HEK293 (cell line): ENCODE data around the gene RPL11.
"Not testable (repeated sequence)": the region's sequence is repeated elsewhere in the genome, so short reads cannot be mapped to it uniquely, and the experiment has no call there.

ENCODE experiments used
- CTCF ChIA-PET: fragments of 350-600 bp; formaldehyde crosslinking; extraction: SDS; loops from one replicate; lab custom pipeline; 2021; ENCODE audit warnings: antibody characterized with exemption; lab: Yijun Ruan, JAX
- POLR2A ChIA-PET: fragments of 300-600 bp; formaldehyde crosslinking; extraction: SDS; loops from one replicate; lab custom pipeline; 2020; ENCODE audit warnings: antibody characterized with exemption, inconsistent platforms; lab: Yijun Ruan, JAX
- H3K27ac ChIP-seq: fragments of 200-500 bp; sonication (Bioruptor generic); 2 replicates; pipeline ENCODE4 v1.5.1; 2014; ENCODE audit warnings: low read depth, low read length, control low read depth, inconsistent platforms; ENCODE audit errors: extremely low read depth
- H3K36me3 ChIP-seq, 2 experiments: fragments of 200-500 bp in 1 of 2; sonication (Bioruptor generic) in 1 of 2; 1 replicate in 1 of 2; 2 replicates in 1 of 2; pipeline ENCODE4 v1.5.1; 2014 to 2017; ENCODE audit warnings: inconsistent platforms in 2 of 2, low read length in 2 of 2; ENCODE audit not compliant: control insufficient read depth in 2 of 2, insufficient read depth in 1 of 2
- H3K4me1 ChIP-seq: fragments of 200-500 bp; sonication (Bioruptor generic); 2 replicates; pipeline ENCODE4 v1.5.1; 2014; ENCODE audit warnings: mild to moderate bottlenecking, low read length, inconsistent platforms; ENCODE audit not compliant: control insufficient read depth, insufficient read depth
- H3K4me3 ChIP-seq: 2 replicates; pipeline ENCODE4 v1.5.1; 2011; ENCODE audit warnings: low read depth, mild to moderate bottlenecking, control low read depth, low read length, moderate library complexity
- H3K9me3 ChIP-seq: fragments of 200-500 bp; sonication (Bioruptor generic); 2 replicates; pipeline ENCODE4 v1.5.1; 2014; ENCODE audit warnings: low read depth, low read length, inconsistent platforms; ENCODE audit not compliant: control insufficient read depth, insufficient read depth
- HOXC10 ChIP-seq: sonication (generic); formaldehyde crosslinking; IDR thresholded peaks from 2 replicates; pipeline ENCODE4 v1.8.1; 2023; ENCODE audit warnings: mild to moderate bottlenecking, missing genetic modification reagents
- RBAK ChIP-seq: fragments of 450-650 bp; formaldehyde crosslinking; IDR thresholded peaks from 2 replicates; pipeline ENCODE4 v1.5.1; 2016; ENCODE audit warnings: missing biosample characterization, missing genetic modification characterization
- SETDB1 ChIP-seq: IDR thresholded peaks from one replicate; pipeline ENCODE4 v1.6.1; 2017; ENCODE audit warnings: mild to moderate bottlenecking, low read length, moderate library complexity, mixed read lengths; ENCODE audit not compliant: insufficient read length
- TRIM28 ChIP-seq: IDR thresholded peaks from 2 replicates; pipeline ENCODE4 v1.6.1; 2011; ENCODE audit warnings: low read length, control low read depth, borderline replicate concordance
- ZBTB48 ChIP-seq: fragments of 450-650 bp; formaldehyde crosslinking; IDR thresholded peaks from 2 replicates; pipeline ENCODE4 v1.5.1; 2016; ENCODE audit warnings: missing biosample characterization, missing genetic modification characterization
- ZNF335 ChIP-seq: fragments of 450-650 bp; formaldehyde crosslinking; conservative IDR thresholded peaks from 2 replicates; pipeline ENCODE4 v1.5.1; 2016; ENCODE audit warnings: missing biosample characterization, missing genetic modification characterization
- ZNF416 ChIP-seq: fragments of 450-650 bp; formaldehyde crosslinking; IDR thresholded peaks from 2 replicates; pipeline ENCODE4 v1.5.1; 2016; ENCODE audit warnings: missing biosample characterization, missing genetic modification characterization
- ZNF521 ChIP-seq: fragments of 450-650 bp; formaldehyde crosslinking; IDR thresholded peaks from 2 replicates; pipeline ENCODE4 v1.5.1; 2017; ENCODE audit warnings: missing biosample characterization, mild to moderate bottlenecking, missing genetic modification characterization
- ZNF629 ChIP-seq: fragments of 450-650 bp; formaldehyde crosslinking; IDR thresholded peaks from 2 replicates; pipeline ENCODE4 v1.5.1; 2017; ENCODE audit warnings: missing biosample characterization, missing genetic modification characterization
- ZNF768 ChIP-seq: fragments of 450-650 bp; formaldehyde crosslinking; IDR thresholded peaks from 2 replicates; pipeline ENCODE4 v1.5.1; 2018; ENCODE audit warnings: missing biosample characterization, mild to moderate bottlenecking, missing genetic modification characterization
- TF ChIP-seq, protein P1 (sequence below): fragments of 450-650 bp; formaldehyde crosslinking; IDR thresholded peaks from 2 replicates; pipeline ENCODE4 v1.5.1; 2017; ENCODE audit warnings: missing biosample characterization, mild to moderate bottlenecking, missing genetic modification characterization, moderate library complexity

RPL11 gene

DNA sequence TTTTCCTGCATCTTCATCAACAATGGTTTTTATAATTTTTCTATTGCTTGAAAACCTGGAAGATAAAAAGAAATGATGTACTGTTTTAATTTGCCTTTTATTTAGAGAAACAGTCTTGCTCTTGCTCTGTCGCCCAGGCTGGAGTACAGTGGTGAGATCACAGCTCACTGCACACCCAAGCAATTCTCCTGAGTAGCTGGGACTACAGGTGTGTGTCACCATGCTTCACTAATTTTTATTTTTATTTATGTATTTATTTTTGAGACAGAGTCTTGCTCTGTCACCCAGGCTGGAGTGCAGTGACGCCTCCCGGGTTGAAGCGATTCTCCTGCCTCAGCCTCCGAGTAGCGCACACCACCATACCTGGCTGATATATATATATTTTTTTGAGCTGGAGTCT lies 43.0 kb upstream of the RPL11 start:
- ChIA-PET POLR2A (no interaction called here), CTCF (interaction anchor here (0.5 to 6.5 kb wide), 5 partner anchors 9 to 312 kb away, joined by 3 to 39 read pairs (median 3); no protein-coding TSS in a partner anchor)
- no peak overlapping the region for H3K4me3 ChIP-seq
- no peak overlapping the region for H3K27ac ChIP-seq
- H3K4me1 ChIP-seq, result peaks cover 16% of the 10 kb centered on the region
- TF ChIP-seq HOXC10 (no peak), SETDB1 (peak; percentile 46)
- TF ChIP-seq, all 188 proteins: peak for 1
- Histone ChIP-seq H3K36me3 (no peaks in the 10 kb centered on the region), H3K9me3 (no peaks in the 10 kb centered on the region)

DNA sequence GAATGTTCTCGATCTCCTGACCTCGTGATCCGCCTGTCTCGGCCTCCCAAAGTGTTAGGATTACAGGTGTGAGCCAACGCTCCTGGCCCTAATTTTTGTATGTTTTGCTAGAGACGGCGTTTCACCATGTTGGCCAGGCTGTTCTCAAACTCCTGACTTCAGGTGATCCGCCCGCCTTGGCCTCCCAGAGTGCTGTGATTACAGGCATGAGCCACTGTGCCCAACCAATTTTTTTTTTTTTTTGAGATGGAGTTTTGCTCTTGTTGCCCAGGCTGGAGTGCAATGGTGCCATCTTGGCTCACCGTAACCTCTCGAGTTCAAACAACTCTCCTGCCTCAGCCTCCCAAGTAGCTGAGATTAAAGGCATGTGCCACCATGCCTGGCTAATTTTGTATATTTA lies 42.4 kb upstream of the RPL11 start:
- TF ChIP-seq, protein P1, sequence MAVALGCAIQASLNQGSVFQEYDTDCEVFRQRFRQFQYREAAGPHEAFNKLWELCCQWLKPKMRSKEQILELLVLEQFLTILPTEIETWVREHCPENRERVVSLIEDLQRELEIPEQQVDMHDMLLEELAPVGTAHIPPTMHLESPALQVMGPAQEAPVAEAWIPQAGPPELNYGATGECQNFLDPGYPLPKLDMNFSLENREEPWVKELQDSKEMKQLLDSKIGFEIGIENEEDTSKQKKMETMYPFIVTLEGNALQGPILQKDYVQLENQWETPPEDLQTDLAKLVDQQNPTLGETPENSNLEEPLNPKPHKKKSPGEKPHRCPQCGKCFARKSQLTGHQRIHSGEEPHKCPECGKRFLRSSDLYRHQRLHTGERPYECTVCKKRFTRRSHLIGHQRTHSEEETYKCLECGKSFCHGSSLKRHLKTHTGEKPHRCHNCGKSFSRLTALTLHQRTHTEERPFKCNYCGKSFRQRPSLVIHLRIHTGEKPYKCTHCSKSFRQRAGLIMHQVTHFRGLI (tag by site-specific recombination), result peak; percentile 76
- H3K4me3 ChIP-seq, H3K36me3 ChIP-seq, POLR2A ChIA-PET, H3K9me3 ChIP-seq, H3K27ac ChIP-seq: not testable (repeated sequence)
- H3K4me1 ChIP-seq, result peaks cover 12% of the 10 kb centered on the region
- CTCF ChIA-PET, result interaction anchor here (0.5 to 2.3 kb wide), 7 partner anchors 9 to 313 kb away, joined by 3 to 16 read pairs (median 3); no protein-coding TSS in a partner anchor

DNA sequence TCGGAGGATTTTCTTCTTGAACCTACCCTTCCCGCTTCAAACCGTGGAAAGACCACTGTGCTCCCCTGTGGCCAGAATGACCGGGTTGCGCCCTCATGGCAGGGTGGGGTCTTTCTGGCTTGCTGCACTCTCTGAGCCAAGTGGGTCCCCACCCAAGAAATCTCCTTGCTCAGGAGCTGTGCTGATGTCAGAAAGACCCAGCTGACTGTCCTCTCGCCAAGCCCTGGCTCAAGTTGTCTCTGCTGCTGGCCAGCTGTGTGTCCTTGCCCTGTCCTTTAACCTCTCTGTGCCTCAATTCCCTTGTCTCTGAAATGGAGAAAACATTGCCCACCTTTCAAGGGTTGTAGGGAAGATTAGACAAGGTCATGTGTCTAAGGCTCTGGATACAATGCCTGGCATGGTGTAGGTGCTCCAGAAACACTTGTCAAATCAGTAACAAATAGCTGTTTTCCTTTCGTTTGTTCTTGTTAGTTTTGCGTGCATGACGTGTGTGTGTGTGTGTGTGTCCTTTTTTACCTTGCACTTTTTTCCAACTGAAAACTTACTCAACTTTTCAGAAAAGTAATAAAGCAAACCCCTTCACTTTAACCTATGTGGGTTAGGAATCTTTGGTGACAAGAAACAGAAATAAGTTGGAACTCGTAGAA lies 41.1 kb upstream of the RPL11 start:
- Histone ChIP-seq H3K9me3 (no peaks in the 10 kb centered on the region), H3K4me1 (peaks cover 4% of the 10 kb centered on the region; the same call in 1 of the 2 replicates), H3K4me3 (no peak overlapping the region), H3K27ac (no peak overlapping the region), H3K36me3 (no peaks in the 10 kb centered on the region)
- TF ChIP-seq ZNF768 (0 out of 2 replicates have a peak, but pooled peaks have one; percentile 60), ZNF521 (no peak)
- ChIA-PET CTCF (interaction anchor here (0.5 to 2.6 kb wide), 7 partner anchors 11 to 240 kb away, joined by 3 to 16 read pairs (median 4); no protein-coding TSS in a partner anchor), POLR2A (interaction anchor here (0.7 to 1.5 kb wide), 2 partner anchors 31 to 92 kb away, joined by 3 to 4 read pairs; no protein-coding TSS in a partner anchor)

DNA sequence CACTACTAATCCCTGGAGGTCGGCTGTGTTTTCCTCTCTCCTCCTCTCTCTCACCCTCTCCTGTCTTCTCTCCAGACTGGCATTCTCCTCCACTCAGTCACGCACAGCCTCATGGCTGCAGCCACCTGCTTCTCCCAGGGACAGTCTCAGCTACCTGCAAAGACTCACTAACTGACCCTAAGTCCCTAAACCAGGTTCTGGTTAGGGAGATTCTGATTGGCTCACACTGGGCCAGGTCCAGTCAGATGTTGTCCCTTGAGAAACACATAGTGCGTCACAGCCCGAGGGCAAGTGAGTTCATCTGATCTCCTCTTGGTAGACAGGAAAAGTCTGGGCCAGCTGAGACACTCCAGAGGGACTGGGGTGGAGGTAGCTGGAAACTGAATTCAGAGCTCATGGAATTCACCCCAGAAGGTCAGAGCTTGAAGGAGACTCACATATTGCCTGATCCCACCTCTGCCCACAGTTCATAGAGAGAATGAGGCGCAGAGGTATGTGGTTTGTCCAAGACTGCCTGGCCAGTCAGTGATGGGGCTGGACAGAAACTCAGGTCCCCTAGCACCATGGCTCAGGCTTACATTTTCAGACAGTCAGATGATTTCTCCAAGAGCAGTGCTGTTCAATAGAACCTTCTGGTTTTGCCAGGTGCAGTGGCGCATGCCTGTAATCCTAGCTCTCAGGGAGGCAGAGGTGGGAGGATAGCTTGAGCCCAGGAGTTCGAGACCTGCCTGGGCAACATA lies 40.4 kb upstream of the RPL11 start:
- Histone ChIP-seq H3K4me3 (no peak overlapping the region), H3K4me1 (peaks cover 4% of the 10 kb centered on the region; the same call in 1 of the 2 replicates), H3K36me3 (no peaks in the 10 kb centered on the region), H3K27ac (no peak overlapping the region), H3K9me3 (no peaks in the 10 kb centered on the region)
- ChIA-PET CTCF (interaction anchor here (0.7 to 2.6 kb wide), 7 partner anchors 13 to 241 kb away, joined by 3 to 16 read pairs (median 3); no protein-coding TSS in a partner anchor), POLR2A (interaction anchor here (1.5 kb wide), 1 partner anchor 93 kb away, joined by 3 read pairs; no protein-coding TSS in a partner anchor)
- TF ChIP-seq ZNF335 (tag by site-specific recombination) (peak; percentile 52; the same call in 1 of the 2 replicates), ZBTB48 (tag by site-specific recombination) (peak; percentile 90), ZNF416 (tag by site-specific recombination) (no peak), RBAK (tag by site-specific recombination) (no peak), TRIM28 (peak; percentile 59; the same call in 1 of the 2 replicates), ZNF629 (tag by site-specific recombination) (peak; percentile 65)
